SH-SY5Y (cell line): Measurements from ENCODE around the gene WDR70.

Experiments
- GATA2 ChIP-seq: IDR thresholded peaks from 2 replicates; pipeline ENCODE4 v1.6.1; 2011; ENCODE audit warnings: mild to moderate bottlenecking, low read depth, low read length
- GATA3 ChIP-seq: IDR thresholded peaks from 2 replicates; pipeline ENCODE4 v1.6.1; 2011; ENCODE audit warnings: low read depth, mild to moderate bottlenecking, low read length, moderate library complexity

DNA sequence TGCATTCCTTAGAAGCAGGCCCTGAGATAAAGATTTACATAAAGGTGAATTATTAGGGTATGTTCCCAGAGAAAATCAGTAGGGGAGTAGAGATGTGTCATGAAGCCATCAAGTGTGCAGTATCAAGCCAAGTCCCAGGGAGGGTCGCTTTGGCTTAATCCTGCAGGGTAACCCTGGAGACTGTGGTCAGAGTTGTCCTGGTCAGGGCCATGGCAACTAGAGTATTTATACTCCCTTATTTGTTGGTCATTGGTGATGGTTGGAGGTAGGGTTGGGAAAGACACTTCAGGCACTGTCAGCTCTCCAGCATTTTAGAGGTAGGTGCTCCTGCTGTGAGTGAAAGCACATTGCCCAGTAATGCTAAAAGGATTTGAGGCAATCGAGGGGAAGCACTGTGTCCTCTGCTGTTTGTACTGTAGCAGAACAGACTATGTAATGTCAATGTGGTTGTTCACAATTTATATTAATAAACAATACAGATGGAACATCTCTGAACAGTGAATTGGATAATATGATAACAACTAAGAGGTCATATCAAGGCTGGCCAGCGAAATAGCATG lies 351.9 kb downstream of the WDR70 start:
- TF ChIP-seq GATA3, result no peak
- TF ChIP-seq GATA2, result no peak
